ENCODE results near the gene KCNN4.

DNA sequence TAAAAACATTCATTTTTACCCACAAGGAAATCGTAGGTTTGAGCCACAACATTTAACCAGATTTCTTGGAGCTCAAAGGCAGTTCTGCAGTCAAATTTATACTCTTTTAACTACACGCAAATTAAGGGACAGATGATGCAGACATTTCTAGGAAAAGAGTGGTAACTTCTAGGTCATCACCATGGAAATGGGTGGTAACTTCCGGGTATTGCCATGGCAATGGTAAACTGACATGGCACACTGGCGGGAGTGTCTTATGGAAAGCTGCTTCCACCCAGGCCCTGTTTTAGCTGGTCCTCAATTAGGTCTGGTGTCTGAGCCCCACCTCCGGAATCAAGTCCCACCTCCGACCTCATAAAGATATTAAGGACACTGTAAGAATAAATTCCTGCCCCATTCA lies 31.9 kb upstream of the KCNN4 start:
- TF ChIP-seq ZNF777 (CRISPR knock-in tag; IDR thresholded peaks at IDR 0.05) (no peak), ZNF589 (CRISPR knock-in tag; conservative IDR thresholded peaks at IDR 0.05) (no peak), TBP (CRISPR knock-in tag; IDR thresholded peaks at IDR 0.05) (no peak), PAF1 (CRISPR knock-in tag; IDR thresholded peaks at IDR 0.05) (no peak), CBX1 (IDR thresholded peaks at IDR 0.05; ENCODE audit: low read depth) (no peak), CEBPB (IDR thresholded peaks at IDR 0.05; ENCODE audit: borderline replicate concordance, low read depth, low read length) (no peak), TBL1XR1 (IDR thresholded peaks at IDR 0.05; ENCODE audit: borderline replicate concordance, low read length, partially characterized antibody) (no peak), ZNF17 (CRISPR knock-in tag; IDR thresholded peaks at IDR 0.05) (no peak), ZNF367 (CRISPR knock-in tag; IDR thresholded peaks at IDR 0.05; ENCODE audit: borderline replicate concordance) (no peak)
- TF ChIP-seq, protein P1, sequence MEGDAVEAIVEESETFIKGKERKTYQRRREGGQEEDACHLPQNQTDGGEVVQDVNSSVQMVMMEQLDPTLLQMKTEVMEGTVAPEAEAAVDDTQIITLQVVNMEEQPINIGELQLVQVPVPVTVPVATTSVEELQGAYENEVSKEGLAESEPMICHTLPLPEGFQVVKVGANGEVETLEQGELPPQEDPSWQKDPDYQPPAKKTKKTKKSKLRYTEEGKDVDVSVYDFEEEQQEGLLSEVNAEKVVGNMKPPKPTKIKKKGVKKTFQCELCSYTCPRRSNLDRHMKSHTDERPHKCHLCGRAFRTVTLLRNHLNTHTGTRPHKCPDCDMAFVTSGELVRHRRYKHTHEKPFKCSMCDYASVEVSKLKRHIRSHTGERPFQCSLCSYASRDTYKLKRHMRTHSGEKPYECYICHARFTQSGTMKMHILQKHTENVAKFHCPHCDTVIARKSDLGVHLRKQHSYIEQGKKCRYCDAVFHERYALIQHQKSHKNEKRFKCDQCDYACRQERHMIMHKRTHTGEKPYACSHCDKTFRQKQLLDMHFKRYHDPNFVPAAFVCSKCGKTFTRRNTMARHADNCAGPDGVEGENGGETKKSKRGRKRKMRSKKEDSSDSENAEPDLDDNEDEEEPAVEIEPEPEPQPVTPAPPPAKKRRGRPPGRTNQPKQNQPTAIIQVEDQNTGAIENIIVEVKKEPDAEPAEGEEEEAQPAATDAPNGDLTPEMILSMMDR (CRISPR knock-in tag; IDR thresholded peaks at IDR 0.05) = no peak
- TF ChIP-seq, protein P2, sequence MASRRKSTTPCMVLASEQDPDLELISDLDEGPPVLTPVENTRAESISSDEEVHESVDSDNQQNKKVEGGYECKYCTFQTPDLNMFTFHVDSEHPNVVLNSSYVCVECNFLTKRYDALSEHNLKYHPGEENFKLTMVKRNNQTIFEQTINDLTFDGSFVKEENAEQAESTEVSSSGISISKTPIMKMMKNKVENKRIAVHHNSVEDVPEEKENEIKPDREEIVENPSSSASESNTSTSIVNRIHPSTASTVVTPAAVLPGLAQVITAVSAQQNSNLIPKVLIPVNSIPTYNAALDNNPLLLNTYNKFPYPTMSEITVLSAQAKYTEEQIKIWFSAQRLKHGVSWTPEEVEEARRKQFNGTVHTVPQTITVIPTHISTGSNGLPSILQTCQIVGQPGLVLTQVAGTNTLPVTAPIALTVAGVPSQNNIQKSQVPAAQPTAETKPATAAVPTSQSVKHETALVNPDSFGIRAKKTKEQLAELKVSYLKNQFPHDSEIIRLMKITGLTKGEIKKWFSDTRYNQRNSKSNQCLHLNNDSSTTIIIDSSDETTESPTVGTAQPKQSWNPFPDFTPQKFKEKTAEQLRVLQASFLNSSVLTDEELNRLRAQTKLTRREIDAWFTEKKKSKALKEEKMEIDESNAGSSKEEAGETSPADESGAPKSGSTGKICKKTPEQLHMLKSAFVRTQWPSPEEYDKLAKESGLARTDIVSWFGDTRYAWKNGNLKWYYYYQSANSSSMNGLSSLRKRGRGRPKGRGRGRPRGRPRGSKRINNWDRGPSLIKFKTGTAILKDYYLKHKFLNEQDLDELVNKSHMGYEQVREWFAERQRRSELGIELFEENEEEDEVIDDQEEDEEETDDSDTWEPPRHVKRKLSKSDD (CRISPR knock-in tag; IDR thresholded peaks at IDR 0.05; ENCODE audit: low read depth) = no peak
- TF ChIP-seq, protein P3, sequence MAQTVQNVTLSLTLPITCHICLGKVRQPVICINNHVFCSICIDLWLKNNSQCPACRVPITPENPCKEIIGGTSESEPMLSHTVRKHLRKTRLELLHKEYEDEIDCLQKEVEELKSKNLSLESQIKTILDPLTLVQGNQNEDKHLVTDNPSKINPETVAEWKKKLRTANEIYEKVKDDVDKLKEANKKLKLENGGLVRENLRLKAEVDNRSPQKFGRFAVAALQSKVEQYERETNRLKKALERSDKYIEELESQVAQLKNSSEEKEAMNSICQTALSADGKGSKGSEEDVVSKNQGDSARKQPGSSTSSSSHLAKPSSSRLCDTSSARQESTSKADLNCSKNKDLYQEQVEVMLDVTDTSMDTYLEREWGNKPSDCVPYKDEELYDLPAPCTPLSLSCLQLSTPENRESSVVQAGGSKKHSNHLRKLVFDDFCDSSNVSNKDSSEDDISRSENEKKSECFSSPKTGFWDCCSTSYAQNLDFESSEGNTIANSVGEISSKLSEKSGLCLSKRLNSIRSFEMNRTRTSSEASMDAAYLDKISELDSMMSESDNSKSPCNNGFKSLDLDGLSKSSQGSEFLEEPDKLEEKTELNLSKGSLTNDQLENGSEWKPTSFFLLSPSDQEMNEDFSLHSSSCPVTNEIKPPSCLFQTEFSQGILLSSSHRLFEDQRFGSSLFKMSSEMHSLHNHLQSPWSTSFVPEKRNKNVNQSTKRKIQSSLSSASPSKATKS (CRISPR knock-in tag; IDR thresholded peaks at IDR 0.05) = no peak
- TF ChIP-seq, protein P4, sequence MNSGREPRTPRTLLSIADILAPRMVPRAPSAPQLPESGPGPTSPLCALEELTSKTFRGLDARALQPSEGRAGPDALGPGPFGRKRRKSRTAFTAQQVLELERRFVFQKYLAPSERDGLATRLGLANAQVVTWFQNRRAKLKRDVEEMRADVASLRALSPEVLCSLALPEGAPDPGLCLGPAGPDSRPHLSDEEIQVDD (CRISPR knock-in tag; IDR thresholded peaks at IDR 0.05; ENCODE audit: borderline replicate concordance) = no peak
- TF ChIP-seq, protein P5, sequence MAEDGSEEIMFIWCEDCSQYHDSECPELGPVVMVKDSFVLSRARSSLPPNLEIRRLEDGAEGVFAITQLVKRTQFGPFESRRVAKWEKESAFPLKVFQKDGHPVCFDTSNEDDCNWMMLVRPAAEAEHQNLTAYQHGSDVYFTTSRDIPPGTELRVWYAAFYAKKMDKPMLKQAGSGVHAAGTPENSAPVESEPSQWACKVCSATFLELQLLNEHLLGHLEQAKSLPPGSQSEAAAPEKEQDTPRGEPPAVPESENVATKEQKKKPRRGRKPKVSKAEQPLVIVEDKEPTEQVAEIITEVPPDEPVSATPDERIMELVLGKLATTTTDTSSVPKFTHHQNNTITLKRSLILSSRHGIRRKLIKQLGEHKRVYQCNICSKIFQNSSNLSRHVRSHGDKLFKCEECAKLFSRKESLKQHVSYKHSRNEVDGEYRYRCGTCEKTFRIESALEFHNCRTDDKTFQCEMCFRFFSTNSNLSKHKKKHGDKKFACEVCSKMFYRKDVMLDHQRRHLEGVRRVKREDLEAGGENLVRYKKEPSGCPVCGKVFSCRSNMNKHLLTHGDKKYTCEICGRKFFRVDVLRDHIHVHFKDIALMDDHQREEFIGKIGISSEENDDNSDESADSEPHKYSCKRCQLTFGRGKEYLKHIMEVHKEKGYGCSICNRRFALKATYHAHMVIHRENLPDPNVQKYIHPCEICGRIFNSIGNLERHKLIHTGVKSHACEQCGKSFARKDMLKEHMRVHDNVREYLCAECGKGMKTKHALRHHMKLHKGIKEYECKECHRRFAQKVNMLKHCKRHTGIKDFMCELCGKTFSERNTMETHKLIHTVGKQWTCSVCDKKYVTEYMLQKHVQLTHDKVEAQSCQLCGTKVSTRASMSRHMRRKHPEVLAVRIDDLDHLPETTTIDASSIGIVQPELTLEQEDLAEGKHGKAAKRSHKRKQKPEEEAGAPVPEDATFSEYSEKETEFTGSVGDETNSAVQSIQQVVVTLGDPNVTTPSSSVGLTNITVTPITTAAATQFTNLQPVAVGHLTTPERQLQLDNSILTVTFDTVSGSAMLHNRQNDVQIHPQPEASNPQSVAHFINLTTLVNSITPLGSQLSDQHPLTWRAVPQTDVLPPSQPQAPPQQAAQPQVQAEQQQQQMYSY (CRISPR knock-in tag; IDR thresholded peaks at IDR 0.05) = no peak
